ENCODE results near the gene SPTBN4.
"Not testable (repeated sequence)": the region's sequence is repeated elsewhere in the genome, so short reads cannot be mapped to it uniquely, and the experiment has no call there.

SPTBN4 gene

GRCh38 chr19:40621283-40621682 lies 154.5 kb downstream of the SPTBN4 start:
- no peak for DNase-seq (ENCODE audit: low read depth)

DNA sequence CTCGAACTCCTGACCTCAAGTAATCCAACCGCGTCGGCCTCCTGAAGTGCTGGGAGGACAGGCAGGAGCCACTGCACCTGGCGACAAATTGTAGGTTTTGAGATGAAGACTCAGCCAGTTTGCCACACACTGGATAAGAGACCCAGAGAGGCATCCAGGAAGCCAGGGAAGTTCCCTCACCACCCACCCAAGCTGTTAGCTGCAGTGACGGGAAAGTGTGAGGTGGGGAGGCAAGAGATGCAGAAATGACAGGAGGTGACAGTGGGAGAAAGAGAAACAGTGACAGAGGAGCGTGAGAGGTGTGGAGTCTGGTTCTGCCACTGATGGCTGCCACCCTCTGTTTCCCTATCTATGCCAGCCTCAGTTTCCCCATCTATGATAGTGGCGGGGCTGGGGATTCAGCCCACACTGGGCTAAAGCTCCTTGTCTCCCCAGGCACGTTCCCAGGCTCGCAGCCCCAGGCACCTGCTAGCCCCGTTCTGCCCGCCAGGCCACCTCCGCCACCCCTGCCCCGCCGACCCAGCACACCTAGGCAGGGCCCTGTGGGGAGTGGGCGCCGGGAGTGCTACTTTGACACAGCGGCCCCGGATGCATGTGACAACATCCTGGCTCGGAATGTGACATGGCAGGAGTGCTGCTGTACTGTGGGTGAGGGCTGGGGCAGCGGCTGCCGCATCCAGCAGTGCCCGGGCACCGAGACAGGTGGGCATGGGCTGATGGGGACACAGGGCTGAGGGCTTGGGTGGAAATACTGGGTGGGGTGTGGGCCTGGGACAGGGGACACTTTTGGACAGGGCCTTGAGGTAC lies 155.4 kb downstream of the SPTBN4 start:
- DNase-seq (ENCODE audit: low read depth) = no peak

DNA sequence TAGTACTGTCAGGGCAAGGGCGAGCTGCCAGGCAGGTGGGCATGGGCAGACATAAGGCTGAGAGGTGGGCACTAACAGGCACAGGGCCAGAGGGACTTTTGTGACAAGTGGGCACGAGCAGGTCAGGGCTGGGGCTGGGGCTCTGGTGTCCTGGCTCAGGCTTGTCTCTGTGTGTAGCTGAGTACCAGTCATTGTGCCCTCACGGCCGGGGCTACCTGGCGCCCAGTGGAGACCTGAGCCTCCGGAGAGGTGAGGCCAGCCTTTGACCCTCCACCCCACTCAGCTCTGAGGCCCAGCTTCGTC lies 155.9 kb downstream of the SPTBN4 start:
- no peak for DNase-seq (ENCODE audit: low read depth)

GRCh38 chr19:40623403-40624251 lies 156.8 kb downstream of the SPTBN4 start:
- no peak for DNase-seq (ENCODE audit: low read depth)

DNA sequence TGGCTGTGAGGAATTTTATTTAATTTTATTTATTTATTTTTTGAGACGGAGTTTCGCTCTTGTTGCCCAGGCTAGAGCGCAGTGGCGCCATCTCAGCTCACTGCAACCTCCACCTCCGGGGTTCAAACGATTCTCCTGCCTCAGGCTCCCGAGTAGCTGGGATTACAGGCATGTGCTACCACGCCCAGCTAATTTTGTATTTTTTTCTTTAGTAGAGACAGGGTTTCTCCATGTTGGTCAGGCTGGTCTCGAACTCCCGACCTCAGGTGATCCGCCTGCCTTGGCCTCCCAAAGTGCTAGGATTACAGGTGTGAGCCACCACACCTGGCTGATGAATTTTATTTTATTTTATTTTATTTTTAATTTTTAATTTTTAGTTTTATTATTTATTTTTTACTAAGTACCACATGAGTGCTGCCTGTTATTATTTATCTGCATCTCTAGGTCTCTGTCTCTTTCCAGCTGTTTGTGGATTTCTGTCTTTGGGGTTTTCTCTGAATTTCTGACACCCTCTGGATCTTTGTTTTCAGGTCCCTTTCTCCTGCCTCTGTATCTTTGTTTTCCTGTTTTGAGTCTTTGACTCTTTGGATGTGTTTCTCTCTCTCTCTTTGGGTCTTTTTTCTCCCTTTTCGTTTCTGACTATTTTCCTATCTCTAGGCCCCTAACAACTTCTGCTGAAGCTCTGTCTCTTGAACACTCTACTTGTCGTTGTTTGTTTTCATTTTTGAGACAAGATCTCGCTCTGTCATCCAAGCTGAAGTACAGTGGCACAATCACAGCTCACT lies 157.8 kb downstream of the SPTBN4 start:
- not testable (repeated sequence) for DNase-seq (ENCODE audit: low read depth)

DNA sequence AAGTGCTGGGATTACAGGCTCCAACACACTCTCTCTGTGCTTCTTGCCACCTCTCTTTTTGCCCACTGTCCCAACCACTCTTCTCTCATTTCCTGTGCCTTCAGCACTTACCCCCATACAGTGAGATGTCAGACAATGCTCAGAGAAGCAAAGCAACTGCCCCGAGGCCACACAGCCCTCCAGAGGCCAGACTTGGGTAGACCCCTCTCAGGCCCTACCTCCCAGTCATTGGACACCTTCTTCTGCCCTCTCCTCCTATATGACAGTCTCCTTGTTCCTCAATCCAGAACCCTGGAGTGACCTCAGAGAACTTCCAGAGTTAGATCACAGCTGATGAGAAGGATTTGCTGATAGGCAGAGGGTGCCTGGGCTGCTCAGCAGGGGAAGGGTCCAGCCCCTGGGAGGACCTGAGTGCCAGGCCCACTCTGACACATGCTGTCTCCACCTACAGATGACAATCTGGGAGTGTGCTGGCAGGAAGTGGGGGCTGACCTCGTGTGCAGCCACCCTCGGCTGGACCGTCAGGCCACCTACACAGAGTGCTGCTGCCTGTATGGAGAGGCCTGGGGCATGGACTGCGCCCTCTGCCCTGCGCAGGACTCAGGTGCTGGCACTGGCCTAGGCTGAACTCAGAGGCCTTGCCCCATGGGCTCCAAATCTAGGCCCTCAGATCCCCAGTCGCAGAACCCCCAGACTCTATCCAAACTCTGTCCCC lies 158.8 kb downstream of the SPTBN4 start:
- no peak for DNase-seq (ENCODE audit: low read depth)

All from iris pigment epithelial cell (primary cell).